Neural cell (in vitro differentiated cells): Measurements from ENCODE around the gene CAMK1D.

Source experiments
- CTCF ChIP-seq: fragments of 450-650 bp; IDR thresholded peaks from 2 replicates; pipeline ENCODE4 v1.5.1; 2014; ENCODE audit warnings: antibody characterized with exemption, mild to moderate bottlenecking, moderate library complexity; ENCODE audit not compliant: poor library complexity, severe bottlenecking
- REST ChIP-seq: IDR thresholded peaks from 2 replicates; pipeline ENCODE4 v1.6.1; 2012; ENCODE audit warnings: borderline replicate concordance

GRCh38 chr10:12638103-12638502 lies 288.8 kb downstream of the CAMK1D start:
- no peak for TF ChIP-seq REST
- no peak for TF ChIP-seq CTCF
